HG02885 (cell line): ENCODE results near the gene CENPT.
"Not testable (repeated sequence)": the region's sequence is repeated elsewhere in the genome, so short reads cannot be mapped to it uniquely, and the experiment has no call there.

Source experiments
- ATAC-seq: cut with Tn5 transposase; IDR thresholded peaks from one replicate; pipeline ENCODE4 v1.9.1; 2021; ENCODE audit warnings: mild to moderate bottlenecking; ENCODE audit not compliant: unreplicated experiment, poor library complexity

The CENPT gene

GRCh38 chr16:67853670-67854069 lies 6.2 kb upstream of the CENPT start:
- ATAC-seq, result no peak

GRCh38 chr16:67848118-67848517 lies 625 bp upstream of the CENPT start:
- no peak for ATAC-seq

- peak; percentile 63 for ATAC-seq
Measured at GRCh38 chr16:67846320-67847063, 1.0 kb downstream of the CENPT start, which contains the start of gene NUTF2. TSS of gene NUTF2 (plus strand) at chr16:67846933. CDS start at chr16:67865131, 18,198 bp downstream.

GRCh38 chr16:67846063-67846319 lies 1.5 kb downstream of the CENPT start:
- no peak for ATAC-seq

GRCh38 chr16:67845291-67846062 lies 2.0 kb downstream of the CENPT start:
- ATAC-seq, result no peak

GRCh38 chr16:67844497-67844896 lies 3.0 kb downstream of the CENPT start:
- no peak for ATAC-seq

- no peak for ATAC-seq
Measured at GRCh38 chr16:67843343-67843765, 4.1 kb downstream of the CENPT start.

GRCh38 chr16:67842509-67843342 lies 4.8 kb downstream of the CENPT start:
- ATAC-seq, result peak; percentile 13

GRCh38 chr16:67841816-67842508 lies 5.5 kb downstream of the CENPT start, which contains the start of gene THAP11:
TSS of gene THAP11 (plus strand) at chr16:67842320. CDS start at chr16:67842555, 235 bp downstream.
- peak; percentile 62 for ATAC-seq

GRCh38 chr16:67841198-67841815 lies 6.2 kb downstream of the CENPT start:
- no peak for ATAC-seq

- no peak for ATAC-seq
Measured at GRCh38 chr16:67837811-67838210, 9.7 kb downstream of the CENPT start.

GRCh38 chr16:67837190-67837589 lies 10.3 kb downstream of the CENPT start:
- not testable (repeated sequence) for ATAC-seq

GRCh38 chr16:67834242-67834614 lies 13.3 kb downstream of the CENPT start:
- no peak for ATAC-seq

GRCh38 chr16:67833415-67834241 lies 13.9 kb downstream of the CENPT start:
- peak; percentile 98 for ATAC-seq

- ATAC-seq, result no peak
Measured at GRCh38 chr16:67833030-67833414, 14.5 kb downstream of the CENPT start.

GRCh38 chr16:67828651-67829050 lies 18.8 kb downstream of the CENPT start:
- ATAC-seq, result no peak

GRCh38 chr16:67825906-67826305 lies 21.6 kb downstream of the CENPT start:
- no peak for ATAC-seq

- ATAC-seq, result no peak
Measured at GRCh38 chr16:67825119-67825518, 22.4 kb downstream of the CENPT start.

GRCh38 chr16:67822511-67822910 lies 25.0 kb downstream of the CENPT start:
- no peak for ATAC-seq
